Measurements from ENCODE around the gene FAF2. TPM values are rescaled to one million over a fixed set of nuclear protein-coding genes. Genes with fewer than 3 reads are reported as not detected.

Gene FAF2
- total and polyA plus RNA-seq, 10 donors = 7.6 to 41.3 (median 31.8) TPM

DNA sequence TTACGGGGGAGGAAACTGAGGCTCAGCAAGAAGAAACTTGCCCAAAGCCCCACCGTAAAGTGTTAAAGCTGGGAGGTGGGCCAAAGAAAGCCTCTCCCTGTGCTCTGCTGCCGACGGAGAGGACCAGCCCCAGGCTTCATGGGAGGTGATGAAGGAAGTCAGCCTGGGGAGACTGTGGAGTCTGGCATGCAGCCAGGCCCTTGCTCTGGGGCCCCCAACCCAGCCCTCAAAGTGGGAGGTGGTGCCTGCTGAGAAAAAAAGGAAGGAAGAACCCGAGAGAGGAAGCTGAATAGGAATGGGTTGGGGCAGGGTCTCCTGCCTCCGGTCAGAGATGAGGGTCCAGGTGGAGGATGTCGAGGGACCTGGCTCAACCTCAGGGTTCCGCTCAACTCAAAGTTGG is 85.2 kb downstream of the FAF2 start:
- WGBS, 5 donors = 8 to 20% (median 8%) methylated on average over 8 of the region's 8 CpGs
- Histone ChIP-seq H3K9me3 (no peaks in the 10 kb centered on the region), H3K4me3 (peak overlapping the region; percentile 3 to 99 (median 95)), H3K36me3 (peaks cover 0 to 61% (median 34%) of the 10 kb centered on the region in 6 donors), H3K4me1 (peaks cover 59 to 86% (median 82%) of the 10 kb centered on the region in 6 donors), H3K27me3 (replicated peaks in 1 of 7) (no peaks in the 10 kb centered on the region), H3K27ac (peak overlapping the region; percentile 94 to 100 (median 99))
- peak; percentile 87 for DNase-seq
- intact Hi-C loops (cut with DNase I; ENCODE audit: low total_unique reads) = loop anchor here (10.0 kb wide), 1 partner anchor 89 kb away; the partner anchor contains the start of gene FAF2
- TF ChIP-seq POLR2AphosphoS5 (IDR thresholded peaks at IDR 0.05) (no peak), POLR2A (IDR thresholded peaks at IDR 0.05) (no peak)
- TF ChIP-seq, protein P1, sequence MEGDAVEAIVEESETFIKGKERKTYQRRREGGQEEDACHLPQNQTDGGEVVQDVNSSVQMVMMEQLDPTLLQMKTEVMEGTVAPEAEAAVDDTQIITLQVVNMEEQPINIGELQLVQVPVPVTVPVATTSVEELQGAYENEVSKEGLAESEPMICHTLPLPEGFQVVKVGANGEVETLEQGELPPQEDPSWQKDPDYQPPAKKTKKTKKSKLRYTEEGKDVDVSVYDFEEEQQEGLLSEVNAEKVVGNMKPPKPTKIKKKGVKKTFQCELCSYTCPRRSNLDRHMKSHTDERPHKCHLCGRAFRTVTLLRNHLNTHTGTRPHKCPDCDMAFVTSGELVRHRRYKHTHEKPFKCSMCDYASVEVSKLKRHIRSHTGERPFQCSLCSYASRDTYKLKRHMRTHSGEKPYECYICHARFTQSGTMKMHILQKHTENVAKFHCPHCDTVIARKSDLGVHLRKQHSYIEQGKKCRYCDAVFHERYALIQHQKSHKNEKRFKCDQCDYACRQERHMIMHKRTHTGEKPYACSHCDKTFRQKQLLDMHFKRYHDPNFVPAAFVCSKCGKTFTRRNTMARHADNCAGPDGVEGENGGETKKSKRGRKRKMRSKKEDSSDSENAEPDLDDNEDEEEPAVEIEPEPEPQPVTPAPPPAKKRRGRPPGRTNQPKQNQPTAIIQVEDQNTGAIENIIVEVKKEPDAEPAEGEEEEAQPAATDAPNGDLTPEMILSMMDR (IDR thresholded peaks at IDR 0.05 in 8 of 11, conservative IDR thresholded peaks at IDR 0.05 in 3 of 11) = no peak

DNA sequence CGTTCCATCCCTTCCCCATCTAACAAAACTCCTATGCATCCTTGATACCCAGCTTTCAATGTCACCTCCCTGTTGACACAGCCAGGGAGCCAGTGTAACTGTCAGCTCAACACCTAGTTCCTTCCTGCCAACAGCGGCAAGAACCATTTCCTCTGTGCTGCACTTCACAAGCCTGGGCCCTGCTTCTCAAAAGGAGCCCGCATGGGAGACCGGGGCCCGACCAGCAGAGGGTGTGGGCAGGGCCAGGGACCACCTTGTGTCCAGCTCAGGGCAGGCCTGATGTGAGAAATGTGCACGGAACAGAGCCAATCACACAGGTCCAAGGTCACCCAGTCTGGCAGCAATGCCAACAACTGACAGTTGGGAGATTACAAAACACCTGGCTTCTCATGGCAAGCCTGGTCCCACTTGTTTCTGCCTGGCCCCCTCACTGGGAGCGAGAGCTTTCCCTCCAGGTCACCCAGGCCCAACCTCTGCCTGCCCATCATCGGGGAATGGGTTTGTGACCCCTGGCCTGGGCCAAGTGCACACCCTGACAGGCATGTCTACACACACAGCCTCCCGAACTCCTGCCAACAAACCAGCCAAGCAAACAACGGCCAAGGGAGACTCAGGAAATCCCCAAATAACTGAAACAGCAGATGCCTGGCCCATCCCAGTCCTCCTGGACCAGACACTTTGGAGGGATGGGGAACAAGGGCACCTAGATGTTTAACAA is 85.9 kb downstream of the FAF2 start:
- DNase-seq = peak; percentile 90
- no peaks in the 10 kb centered on the region for H3K9me3 ChIP-seq
- H3K27me3 ChIP-seq (replicated peaks in 1 of 7) = no peaks in the 10 kb centered on the region
- WGBS, 5 donors = 0 to 6% (median 3%) methylated on average over 8 to 10 of the region's 10 CpGs
- TF ChIP-seq POLR2A (IDR thresholded peaks at IDR 0.05) = no peak
- TF ChIP-seq POLR2AphosphoS5 (IDR thresholded peaks at IDR 0.05) = peak; percentile 54 to 70 (median 69)
- TF ChIP-seq, protein P1 (IDR thresholded peaks at IDR 0.05 in 8 of 11, conservative IDR thresholded peaks at IDR 0.05 in 3 of 11) = peak in 2 of 11 experiments; percentile 10 to 26
- intact Hi-C loops (cut with DNase I; ENCODE audit: low total_unique reads) = loop anchor here (10.0 kb wide), 1 partner anchor 89 kb away; the partner anchor contains the start of gene FAF2
- H3K36me3 ChIP-seq = peaks cover 0 to 54% (median 27%) of the 10 kb centered on the region in 6 donors
- H3K4me1 ChIP-seq = peaks cover 62 to 86% (median 83%) of the 10 kb centered on the region in 6 donors
- H3K27ac ChIP-seq = peak overlapping the region; percentile 94 to 100 (median 99)
- H3K4me3 ChIP-seq = peak overlapping the region; percentile 3 to 99 (median 95)

DNA sequence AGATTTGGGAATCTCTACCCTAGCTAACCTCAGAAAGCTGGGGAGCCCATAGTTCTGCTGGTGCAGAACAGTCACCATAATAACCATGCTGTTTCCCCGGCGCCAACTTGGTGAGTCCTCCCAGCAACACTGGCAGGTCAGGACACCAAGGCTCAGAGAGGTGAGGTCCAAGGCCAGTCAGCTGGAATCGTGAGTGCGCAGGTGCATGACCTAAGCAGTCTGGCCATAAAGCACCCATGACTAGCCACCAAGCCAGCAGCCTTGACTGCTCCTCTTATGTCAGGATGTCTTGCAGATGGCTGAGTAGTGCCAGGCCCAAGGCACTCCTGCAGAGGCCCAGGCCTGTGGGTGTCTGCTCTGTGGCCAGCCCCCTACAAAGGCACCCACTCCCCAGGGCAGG is 86.5 kb downstream of the FAF2 start:
- WGBS, 5 donors = 29 to 57% (median 46%) methylated on average over 4 of the region's 4 CpGs; no CpG with 5 or more reads in 1 of the 5 donors
- TF ChIP-seq POLR2A (IDR thresholded peaks at IDR 0.05) (no peak), POLR2AphosphoS5 (IDR thresholded peaks at IDR 0.05) (no peak)
- TF ChIP-seq, protein P1 (IDR thresholded peaks at IDR 0.05 in 8 of 11, conservative IDR thresholded peaks at IDR 0.05 in 3 of 11) = no peak
- Histone ChIP-seq H3K4me1 (peaks cover 56 to 86% (median 83%) of the 10 kb centered on the region in 6 donors), H3K27ac (peak overlapping the region; percentile 94 to 100 (median 99)), H3K4me3 (peak overlapping the region; percentile 90 to 99 (median 98)), H3K36me3 (peaks cover 0 to 48% (median 21%) of the 10 kb centered on the region in 6 donors), H3K9me3 (no peaks in the 10 kb centered on the region), H3K27me3 (replicated peaks in 1 of 7) (no peaks in the 10 kb centered on the region)
- peak; percentile 81 for DNase-seq
- intact Hi-C loops (cut with DNase I; ENCODE audit: low total_unique reads) = loop anchor here (10.0 kb wide), 1 partner anchor 90 kb away; the partner anchor contains the start of gene FAF2
